Thoracic aorta (tissue), 2 donors: ENCODE data around the gene ACSL6. TPM values are rescaled to one million over a fixed set of nuclear protein-coding genes. Genes with fewer than 3 reads are reported as not detected.

ENCODE experiments used
- ATAC-seq: fragments of 150-250 bp; one replicate; pipeline ENCODE4 v1.8.0; 2017; ENCODE audit warnings: low read depth; ENCODE audit not compliant: insufficient number of reproducible peaks, low FRiP score
- DNase-seq: peaks from one replicate; pipeline ENCODE4 v3.0.0-alpha.2; 2020; ENCODE audit warnings: low spot score
- H3K27ac ChIP-seq, 2 donors: fragments of 200-600 bp; sonication (generic); 1 replicate in 1 of 2; 2 replicates in 1 of 2; pipeline ENCODE4 v1.5.1; 2016; ENCODE audit warnings: mild to moderate bottlenecking in 2 of 2, moderate library complexity in 2 of 2
- H3K27me3 ChIP-seq: fragments of 200-600 bp; sonication (generic); replicated peaks from 2 replicates; pipeline ENCODE4 v1.6.0; 2016; ENCODE audit warnings: mild to moderate bottlenecking; ENCODE audit not compliant: insufficient read depth
- H3K36me3 ChIP-seq: fragments of 200-600 bp; sonication (generic); one replicate; pipeline ENCODE4 v1.5.1; 2016
- H3K4me1 ChIP-seq, 2 donors: fragments of 200-600 bp; sonication (generic); 1 replicate in 1 of 2; 2 replicates in 1 of 2; pipeline versions ENCODE4 v1.5.1 to v1.6.0; 2016; ENCODE audit warnings: low read depth in 2 of 2, mild to moderate bottlenecking in 1 of 2; ENCODE audit not compliant: control insufficient read depth in 1 of 2
- H3K4me3 ChIP-seq: fragments of 200-600 bp; sonication (generic); 2 replicates; pipeline ENCODE4 v1.5.1; 2016; ENCODE audit warnings: mild to moderate bottlenecking
- H3K9me3 ChIP-seq: fragments of 200-600 bp; sonication (generic); 2 replicates; pipeline ENCODE4 v1.5.1; 2016
- total RNA-seq, 2 donors: library from RNA; depleted of rRNA; stranded (reverse); fragments of >200 nt; gene quantifications; one replicate each; pipeline versions ENCODE4 v1.1.0 to v1.2.3, GENCODE V29; 2016
- TF ChIP-seq, protein P1 (sequence below): fragments of 200-600 bp; sonication (generic); IDR thresholded peaks from one replicate; pipeline ENCODE4 v1.5.1; 2019; ENCODE audit warnings: antibody characterized with exemption

ACSL6 gene
- total RNA-seq, 2 donors from 2014 or later, result 1.6 TPM

DNA sequence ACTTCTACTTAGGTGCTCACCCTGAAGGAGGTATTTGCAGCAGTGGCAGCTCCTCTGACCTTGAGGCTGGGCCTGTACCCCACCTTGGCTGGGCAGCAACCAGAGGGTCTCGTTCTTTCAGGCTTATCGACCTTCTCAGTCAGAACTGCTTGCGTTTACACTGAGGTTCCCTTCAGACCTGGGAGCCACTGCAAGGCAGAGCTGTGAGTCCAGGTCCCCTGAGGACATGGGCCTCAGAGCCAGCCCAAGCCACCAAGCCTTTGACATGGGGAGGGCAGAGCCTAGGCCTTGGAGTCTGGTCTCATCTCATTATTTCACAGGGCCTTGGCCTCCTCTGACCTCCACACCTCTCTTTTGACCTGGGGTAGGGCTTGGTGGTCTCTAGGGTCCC is 13.7 kb downstream of the ACSL6 start:
- Histone ChIP-seq H3K9me3 (no peaks in the 10 kb centered on the region), H3K4me1 (peaks cover 3 to 7% of the 10 kb centered on the region in 2 donors), H3K36me3 (no peaks in the 10 kb centered on the region), H3K27me3 (no peaks in the 10 kb centered on the region), H3K27ac (no peak overlapping the region), H3K4me3 (no peak overlapping the region)
- TF ChIP-seq, protein P1, sequence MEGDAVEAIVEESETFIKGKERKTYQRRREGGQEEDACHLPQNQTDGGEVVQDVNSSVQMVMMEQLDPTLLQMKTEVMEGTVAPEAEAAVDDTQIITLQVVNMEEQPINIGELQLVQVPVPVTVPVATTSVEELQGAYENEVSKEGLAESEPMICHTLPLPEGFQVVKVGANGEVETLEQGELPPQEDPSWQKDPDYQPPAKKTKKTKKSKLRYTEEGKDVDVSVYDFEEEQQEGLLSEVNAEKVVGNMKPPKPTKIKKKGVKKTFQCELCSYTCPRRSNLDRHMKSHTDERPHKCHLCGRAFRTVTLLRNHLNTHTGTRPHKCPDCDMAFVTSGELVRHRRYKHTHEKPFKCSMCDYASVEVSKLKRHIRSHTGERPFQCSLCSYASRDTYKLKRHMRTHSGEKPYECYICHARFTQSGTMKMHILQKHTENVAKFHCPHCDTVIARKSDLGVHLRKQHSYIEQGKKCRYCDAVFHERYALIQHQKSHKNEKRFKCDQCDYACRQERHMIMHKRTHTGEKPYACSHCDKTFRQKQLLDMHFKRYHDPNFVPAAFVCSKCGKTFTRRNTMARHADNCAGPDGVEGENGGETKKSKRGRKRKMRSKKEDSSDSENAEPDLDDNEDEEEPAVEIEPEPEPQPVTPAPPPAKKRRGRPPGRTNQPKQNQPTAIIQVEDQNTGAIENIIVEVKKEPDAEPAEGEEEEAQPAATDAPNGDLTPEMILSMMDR, result no peak
- ATAC-seq (no peak), DNase-seq (no peak)

DNA sequence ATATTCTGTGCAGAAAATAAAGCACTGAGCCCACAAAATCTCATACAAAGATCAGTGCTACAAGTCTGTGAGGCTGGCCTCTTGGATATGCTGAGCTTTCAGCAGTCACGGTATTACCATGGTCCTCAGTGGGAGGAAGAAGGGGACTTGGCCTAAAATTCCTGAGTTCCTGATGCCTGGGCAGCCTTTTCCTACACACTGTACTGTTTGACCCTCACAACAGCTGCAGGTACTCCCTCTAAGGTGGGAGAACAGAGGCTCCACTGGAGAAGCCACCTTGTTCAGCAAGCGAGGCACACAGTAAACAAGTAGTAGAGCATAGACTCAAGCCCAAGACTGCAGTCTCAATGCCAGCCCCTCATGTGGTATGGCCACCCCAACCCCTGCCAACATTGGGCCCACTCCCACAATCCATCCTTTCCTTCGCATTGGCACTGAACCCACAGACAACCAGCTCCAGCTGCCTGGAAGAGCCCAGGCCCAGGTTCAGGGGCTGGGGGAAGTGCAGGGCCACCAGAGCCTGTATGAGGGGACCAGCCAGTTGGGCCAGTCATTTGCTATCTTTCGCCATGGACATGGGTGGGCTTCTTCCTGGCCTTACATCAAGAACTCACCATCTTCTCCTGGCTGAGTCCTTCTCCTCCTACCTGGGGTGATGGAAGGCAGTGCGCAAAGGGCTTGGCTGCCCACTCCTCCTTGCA is 14.3 kb downstream of the ACSL6 start:
- DNase-seq, result no peak
- TF ChIP-seq, protein P1, result no peak
- no peaks in the 10 kb centered on the region for H3K27me3 ChIP-seq

DNA sequence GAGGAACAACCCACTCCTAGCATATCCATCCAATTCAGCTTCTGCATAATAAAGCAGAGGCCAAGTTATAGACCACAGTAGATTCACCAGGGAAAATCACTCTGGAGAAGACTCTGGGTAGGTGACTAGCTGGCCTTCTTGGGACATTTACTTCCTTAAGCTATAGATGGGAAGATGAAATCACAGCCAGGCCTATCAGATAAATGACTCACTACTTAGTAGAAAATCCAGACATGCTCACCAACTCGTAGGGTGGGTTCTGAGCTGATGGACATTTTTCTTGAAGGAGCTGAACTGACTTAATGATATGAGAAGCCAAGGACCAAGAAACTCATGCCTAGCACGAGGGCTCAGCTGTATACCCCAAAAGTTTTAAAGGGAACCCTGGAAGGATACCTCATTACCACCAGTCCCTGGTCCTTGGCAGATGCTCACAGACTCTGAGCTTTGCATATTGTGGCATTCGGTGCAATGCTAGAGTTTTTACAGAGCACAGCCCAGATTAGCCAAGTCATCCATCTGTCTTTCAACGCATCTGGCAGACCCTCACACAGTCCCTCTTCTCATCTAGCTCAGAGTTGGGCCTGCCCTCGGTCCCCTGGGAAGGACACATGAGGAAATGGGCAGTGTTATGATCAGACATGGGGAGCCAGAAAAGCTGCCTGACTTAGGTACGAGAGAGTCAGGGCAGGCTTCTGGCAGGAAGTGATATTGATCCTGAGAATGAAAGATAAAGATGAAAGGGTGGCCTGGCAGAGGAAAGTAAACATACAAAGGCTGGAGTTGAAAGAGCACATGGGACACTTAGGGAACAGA is 15.0 kb downstream of the ACSL6 start:
- H3K4me3 ChIP-seq, result no peak overlapping the region
- no peaks in the 10 kb centered on the region for H3K9me3 ChIP-seq
- H3K36me3 ChIP-seq, result no peaks in the 10 kb centered on the region
- no peaks in the 10 kb centered on the region for H3K4me1 ChIP-seq
- H3K27me3 ChIP-seq, result no peaks in the 10 kb centered on the region
- no peak overlapping the region for H3K27ac ChIP-seq
- no peak for ATAC-seq
- TF ChIP-seq, protein P1, result no peak
- no peak for DNase-seq

More for the DNA sequence above, 14.3 kb downstream of the ACSL6 start:
- no peak overlapping the region for H3K4me3 ChIP-seq
- peaks cover under 1 to 1% of the 10 kb centered on the region in 2 donors for H3K4me1 ChIP-seq
- no peak overlapping the region for H3K27ac ChIP-seq
- H3K9me3 ChIP-seq, result no peaks in the 10 kb centered on the region
- no peaks in the 10 kb centered on the region for H3K36me3 ChIP-seq
- ATAC-seq, result no peak

DNA sequence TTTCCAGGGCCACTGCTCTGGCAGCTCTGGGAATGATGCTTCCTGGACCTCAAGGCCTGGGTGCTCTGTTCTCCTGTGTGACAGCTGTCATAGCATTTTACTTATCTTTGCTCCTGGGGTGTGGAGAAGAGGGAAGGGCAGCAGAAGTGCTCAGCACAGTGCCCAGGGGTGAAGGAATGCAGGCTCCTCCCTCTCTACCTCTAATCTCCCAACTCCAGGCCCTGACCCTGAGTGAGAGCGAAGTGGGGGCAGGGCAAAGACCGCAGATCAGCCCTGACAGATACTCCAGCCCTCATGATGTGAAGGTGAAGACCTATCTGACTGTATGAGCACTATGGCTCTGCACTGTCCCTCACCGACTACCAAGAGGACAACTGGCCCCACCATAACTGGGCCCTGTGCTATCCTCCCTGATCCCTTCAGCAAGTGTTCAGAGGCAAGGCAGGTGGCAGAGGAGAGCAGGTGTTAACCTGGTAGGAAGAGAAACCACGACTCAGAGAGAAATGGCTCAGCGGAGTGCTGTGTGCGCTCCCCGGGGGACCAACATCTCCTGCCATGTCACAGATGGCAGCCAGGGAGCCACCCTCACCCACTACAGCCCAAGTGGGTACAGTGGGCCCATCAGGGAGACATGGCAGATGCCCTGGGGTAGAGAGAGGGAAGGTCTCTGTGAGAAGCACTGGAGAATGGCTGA is 16.8 kb downstream of the ACSL6 start:
- TF ChIP-seq, protein P1, result no peak
- ATAC-seq, result no peak
- H3K27me3 ChIP-seq, result no peaks in the 10 kb centered on the region

DNA sequence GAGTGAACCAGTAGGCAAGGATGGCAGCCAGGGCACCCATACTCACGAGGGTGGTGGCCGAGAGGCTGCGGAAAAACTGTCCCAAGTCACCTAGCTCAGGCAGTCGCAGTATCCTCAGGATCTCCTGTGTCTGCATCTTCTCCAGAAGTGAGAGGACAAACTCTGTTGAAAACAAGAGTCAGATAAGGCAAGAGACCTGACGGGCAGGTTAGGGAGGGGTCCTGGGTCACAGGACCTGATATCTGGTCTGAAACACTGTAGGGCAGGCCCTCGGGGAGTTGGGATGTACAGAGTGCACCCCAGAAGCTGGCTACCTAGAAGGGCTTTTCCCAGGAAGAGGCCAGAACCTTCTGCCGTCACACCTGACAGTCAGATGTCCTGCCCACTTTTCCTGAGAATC is 17.4 kb downstream of the ACSL6 start:
- no peaks in the 10 kb centered on the region for H3K27me3 ChIP-seq
- no peaks in the 10 kb centered on the region for H3K36me3 ChIP-seq
- no peak overlapping the region for H3K4me3 ChIP-seq
- no peak for DNase-seq
- no peaks in the 10 kb centered on the region for H3K4me1 ChIP-seq
- no peak for ATAC-seq
- TF ChIP-seq, protein P1, result no peak
- no peak overlapping the region for H3K27ac ChIP-seq
- H3K9me3 ChIP-seq, result no peaks in the 10 kb centered on the region

More for the DNA sequence above, 16.8 kb downstream of the ACSL6 start:
- no peaks in the 10 kb centered on the region for H3K4me1 ChIP-seq
- H3K9me3 ChIP-seq, result no peaks in the 10 kb centered on the region
- no peak for DNase-seq
- no peak overlapping the region for H3K27ac ChIP-seq
- H3K36me3 ChIP-seq, result no peaks in the 10 kb centered on the region
- H3K4me3 ChIP-seq, result no peak overlapping the region
